ENCODE results near the gene MYO5A. TPM values are rescaled to one million over a fixed set of nuclear protein-coding genes. Genes with fewer than 3 reads are reported as not detected.

MYO5A gene
- total and polyA plus RNA-seq, 10 of the 15 experiments (the other 5 are each of a cell fraction or from before 2014, with no cell fraction given): 4.2 to 42.9 (median 31.1) TPM

GRCh38 chr15:52509500-52510245 lies 19.0 kb downstream of the MYO5A start (continued):
- TF ChIP-seq PBX3 (IDR thresholded peaks at IDR 0.05; ENCODE audit: insufficient replicate concordance, low read depth, low read length): no peak
- TF ChIP-seq ZNF687 (IDR thresholded peaks at IDR 0.05): no peak

- H3K27ac ChIP-seq (ENCODE audit: control insufficient read depth, insufficient read depth): no peak overlapping the region
- WGBS (ENCODE audit: insufficient coverage, insufficient replicate concordance, low lambda C conversion rate, missing lambda C conversion rate): 49% methylated on average over 6 of the region's 6 CpGs
- ATAC-seq (no peak), FAIRE-seq (no peak), DNase-seq (ENCODE audit: low read depth, low spot score) (no peak)
- ChIA-PET SMC1A (ENCODE audit: uncharacterized antibody, unreplicated experiment) (interaction anchor here (0.9 to 4.9 kb wide), 4 partner anchors 8 to 52 kb away, joined by 3 to 24 read pairs (median 4); no protein-coding TSS in a partner anchor), CTCF (no interaction called here), POLR2A (no interaction called here), RAD21 (ENCODE audit: unreplicated experiment) (no interaction called here)
- intact Hi-C loops (cut with micrococcal nuclease; ENCODE audit: unreplicated experiment): no loop called here
- peaks cover 16% of the 10 kb centered on the region for H3K79me2 ChIP-seq (ENCODE audit: control insufficient read depth, insufficient read depth, low read length)
- no peaks in the 10 kb centered on the region for H3K9me3 ChIP-seq (replicated peaks; ENCODE audit: control insufficient read depth, insufficient read depth, low read length)
- no peak overlapping the region for H2AFZ ChIP-seq (ENCODE audit: control insufficient read depth, low read depth, low read length)
- no peak overlapping the region for H3K9ac ChIP-seq (ENCODE audit: control insufficient read depth, insufficient read depth, low read length)
- no peaks in the 10 kb centered on the region for H3K36me3 ChIP-seq (ENCODE audit: control insufficient read depth in 2 of 2, insufficient read depth in 2 of 2, low read length in 1 of 2)
- H3K4me1 ChIP-seq (ENCODE audit: control insufficient read depth, insufficient read depth, low read length): peaks cover 6% of the 10 kb centered on the region
- no TSS peak for BruUV-seq (replicated peaks)
- no peak for TF ChIP-seq SIN3A (IDR thresholded peaks at IDR 0.05; ENCODE audit: low read depth, low read length)
- TF ChIP-seq POU2F2 (IDR thresholded peaks at IDR 0.05; ENCODE audit: borderline replicate concordance, low read depth, low read length): no peak
- TF ChIP-seq NFIC (IDR thresholded peaks at IDR 0.05; ENCODE audit: low read depth, low read length): no peak
- TF ChIP-seq NFYA (IDR thresholded peaks at IDR 0.05; ENCODE audit: borderline replicate concordance, low read depth, low read length): no peak
- no peak for TF ChIP-seq BMI1 (IDR thresholded peaks at IDR 0.05; ENCODE audit: borderline replicate concordance)
- no peak overlapping the region for H3K4me2 ChIP-seq (ENCODE audit: control insufficient read depth, insufficient read depth)
- no peaks in the 10 kb centered on the region for H4K20me1 ChIP-seq (ENCODE audit: control insufficient read depth, insufficient read depth)
- no peaks in the 10 kb centered on the region for H3K27me3 ChIP-seq (replicated peaks in 1 of 2; ENCODE audit: control insufficient read depth in 2 of 2, insufficient read depth in 2 of 2, low read length in 1 of 2)
- no peak overlapping the region for H3K4me3 ChIP-seq
- in situ Hi-C loops (cut with MboI): no loop called here
Observed at GRCh38 chr15:52506549-52506948, 22.1 kb downstream of the MYO5A start.
